ENCODE results near the gene SPTBN1. TPM values are rescaled to one million over a fixed set of nuclear protein-coding genes. Genes with fewer than 3 reads are reported as not detected.

Gene SPTBN1
- total RNA-seq, 1 donor from 2014 or later = 214 TPM

DNA sequence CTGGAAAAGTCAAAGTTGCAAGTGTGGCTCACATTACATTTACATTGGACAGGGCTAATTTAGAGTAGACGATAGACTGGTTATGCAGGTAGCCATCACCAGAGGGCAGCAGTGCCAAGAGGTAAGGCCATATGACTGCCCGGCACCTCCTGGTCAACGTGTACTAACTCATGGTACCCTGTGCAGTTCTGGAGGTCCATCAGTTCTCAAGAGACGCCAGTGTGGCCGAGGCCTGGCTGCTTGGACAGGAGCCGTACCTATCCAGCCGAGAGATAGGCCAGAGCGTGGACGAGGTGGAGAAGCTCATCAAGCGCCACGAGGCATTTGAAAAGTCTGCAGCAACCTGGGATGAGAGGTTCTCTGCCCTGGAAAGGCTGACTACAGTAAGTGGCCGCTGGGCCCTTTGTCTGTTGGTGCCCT lies 201.5 kb downstream of the SPTBN1 start:
- DNase-seq (ENCODE audit: extremely low spot score, unreplicated experiment) = no peak
- H3K36me3 Mint-ChIP-seq = peaks cover 52% of the 10 kb centered on the region
- TF ChIP-seq, protein P1, sequence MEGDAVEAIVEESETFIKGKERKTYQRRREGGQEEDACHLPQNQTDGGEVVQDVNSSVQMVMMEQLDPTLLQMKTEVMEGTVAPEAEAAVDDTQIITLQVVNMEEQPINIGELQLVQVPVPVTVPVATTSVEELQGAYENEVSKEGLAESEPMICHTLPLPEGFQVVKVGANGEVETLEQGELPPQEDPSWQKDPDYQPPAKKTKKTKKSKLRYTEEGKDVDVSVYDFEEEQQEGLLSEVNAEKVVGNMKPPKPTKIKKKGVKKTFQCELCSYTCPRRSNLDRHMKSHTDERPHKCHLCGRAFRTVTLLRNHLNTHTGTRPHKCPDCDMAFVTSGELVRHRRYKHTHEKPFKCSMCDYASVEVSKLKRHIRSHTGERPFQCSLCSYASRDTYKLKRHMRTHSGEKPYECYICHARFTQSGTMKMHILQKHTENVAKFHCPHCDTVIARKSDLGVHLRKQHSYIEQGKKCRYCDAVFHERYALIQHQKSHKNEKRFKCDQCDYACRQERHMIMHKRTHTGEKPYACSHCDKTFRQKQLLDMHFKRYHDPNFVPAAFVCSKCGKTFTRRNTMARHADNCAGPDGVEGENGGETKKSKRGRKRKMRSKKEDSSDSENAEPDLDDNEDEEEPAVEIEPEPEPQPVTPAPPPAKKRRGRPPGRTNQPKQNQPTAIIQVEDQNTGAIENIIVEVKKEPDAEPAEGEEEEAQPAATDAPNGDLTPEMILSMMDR (conservative IDR thresholded peaks at IDR 0.05) = peak; percentile 76
- H3K4me3 Mint-ChIP-seq = no peak overlapping the region
- H3K4me1 Mint-ChIP-seq (ENCODE audit: unreplicated experiment) = no peaks in the 10 kb centered on the region
- peak overlapping the region; percentile 75 for H3K27ac Mint-ChIP-seq
- no peaks in the 10 kb centered on the region for H3K9me3 Mint-ChIP-seq
- no peaks in the 10 kb centered on the region for H3K27me3 Mint-ChIP-seq

DNA sequence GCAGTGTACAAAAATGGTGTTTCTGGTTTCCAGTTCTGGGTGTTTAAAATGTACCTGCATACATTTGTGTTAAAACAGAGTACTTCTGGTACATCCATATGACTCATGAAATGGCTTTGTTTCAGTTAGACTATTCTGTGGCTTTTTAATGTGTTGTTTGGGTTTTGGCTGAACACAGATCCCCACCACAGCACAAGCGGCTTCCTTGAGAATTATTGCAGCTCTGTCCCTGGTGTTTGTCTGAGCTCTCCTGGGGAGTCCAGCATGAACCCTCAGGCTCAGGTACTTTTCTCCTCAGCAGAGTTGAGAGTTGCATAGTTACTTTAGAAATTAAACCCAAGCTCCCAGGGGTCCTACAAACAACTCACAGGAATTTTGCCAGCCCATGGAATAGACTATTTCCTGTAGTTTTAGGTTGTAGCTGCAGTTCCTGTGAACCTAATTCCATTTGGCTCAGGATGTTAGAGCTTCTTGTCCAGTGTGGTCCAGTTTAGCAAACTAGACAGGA lies 202.5 kb downstream of the SPTBN1 start:
- H3K27me3 Mint-ChIP-seq = no peaks in the 10 kb centered on the region
- H3K4me3 Mint-ChIP-seq = no peak overlapping the region
- H3K4me1 Mint-ChIP-seq (ENCODE audit: unreplicated experiment) = no peaks in the 10 kb centered on the region
- H3K27ac Mint-ChIP-seq = no peak overlapping the region
- DNase-seq (ENCODE audit: extremely low spot score, unreplicated experiment) = no peak
- H3K36me3 Mint-ChIP-seq = peaks cover 51% of the 10 kb centered on the region
- no peaks in the 10 kb centered on the region for H3K9me3 Mint-ChIP-seq
- TF ChIP-seq, protein P1 (conservative IDR thresholded peaks at IDR 0.05) = no peak

DNA sequence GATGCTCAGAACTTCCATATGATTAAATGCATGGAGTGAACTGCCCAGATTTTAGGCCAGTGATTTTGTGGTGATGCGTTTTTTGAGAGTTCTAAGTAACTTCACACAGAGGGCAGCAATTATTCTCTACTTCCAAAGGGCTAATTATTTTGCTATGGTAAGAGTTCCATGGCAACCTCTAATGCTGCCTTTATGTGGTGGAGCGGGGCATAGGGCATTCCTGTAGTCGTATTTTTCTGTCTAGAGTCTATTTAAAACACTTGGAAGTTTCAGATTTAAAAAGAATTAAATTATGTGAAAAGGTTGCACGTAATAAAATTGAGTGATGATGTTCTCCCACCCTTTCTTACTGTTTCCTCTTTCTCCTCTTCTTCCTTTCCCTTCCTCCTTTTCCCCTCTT lies 203.4 kb downstream of the SPTBN1 start:
- H3K36me3 Mint-ChIP-seq = peaks cover 58% of the 10 kb centered on the region
- DNase-seq (ENCODE audit: extremely low spot score, unreplicated experiment) = no peak
- no peak overlapping the region for H3K4me3 Mint-ChIP-seq
- H3K9me3 Mint-ChIP-seq = no peaks in the 10 kb centered on the region
- TF ChIP-seq, protein P1 (conservative IDR thresholded peaks at IDR 0.05) = no peak
- no peaks in the 10 kb centered on the region for H3K27me3 Mint-ChIP-seq
- H3K27ac Mint-ChIP-seq = no peak overlapping the region
- no peaks in the 10 kb centered on the region for H3K4me1 Mint-ChIP-seq (ENCODE audit: unreplicated experiment)

- no peaks in the 10 kb centered on the region for H3K27me3 Mint-ChIP-seq
- no peak overlapping the region for H3K27ac Mint-ChIP-seq
- TF ChIP-seq, protein P1 (conservative IDR thresholded peaks at IDR 0.05) = no peak
- H3K36me3 Mint-ChIP-seq = peaks cover 61% of the 10 kb centered on the region
- no peaks in the 10 kb centered on the region for H3K9me3 Mint-ChIP-seq
- no peak for DNase-seq (ENCODE audit: extremely low spot score, unreplicated experiment)
- no peak overlapping the region for H3K4me3 Mint-ChIP-seq
- peaks cover 6% of the 10 kb centered on the region for H3K4me1 Mint-ChIP-seq (ENCODE audit: unreplicated experiment)
Observed at GRCh38 chr2:54660752-54661151, 204.6 kb downstream of the SPTBN1 start.

DNA sequence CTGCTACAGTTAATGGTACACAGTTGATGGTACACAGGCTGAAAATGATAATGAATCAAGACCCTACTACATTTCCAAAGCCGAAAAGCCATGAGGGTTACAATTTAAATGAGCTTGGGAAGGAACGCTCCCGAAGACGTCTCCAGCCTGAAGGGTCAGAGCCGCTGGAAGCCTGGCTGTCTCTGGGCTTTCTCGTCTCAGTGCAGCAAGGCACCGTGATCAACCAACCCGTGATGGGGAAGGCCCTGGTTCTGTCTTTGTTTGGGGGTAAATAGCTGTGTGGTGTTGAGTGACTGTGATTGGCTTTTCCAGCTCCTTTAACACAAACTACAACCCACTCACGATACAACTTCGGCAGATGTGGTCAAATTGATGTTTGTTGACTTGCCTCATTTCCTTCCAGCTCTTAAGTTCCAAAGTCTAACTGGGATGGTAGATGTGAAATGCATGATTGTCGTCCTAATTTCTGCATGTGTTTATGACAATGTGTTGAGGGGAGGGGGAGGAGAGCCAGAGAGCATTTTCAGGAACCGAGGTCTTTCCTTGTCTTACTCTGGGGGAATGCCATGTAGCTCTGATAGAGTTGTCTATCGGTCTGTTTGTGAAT lies 207.4 kb downstream of the SPTBN1 start:
- Mint-ChIP-seq H3K27ac (no peak overlapping the region), H3K4me3 (no peak overlapping the region), H3K27me3 (no peaks in the 10 kb centered on the region)

More for the DNA sequence above, 207.4 kb downstream of the SPTBN1 start:
- H3K36me3 Mint-ChIP-seq = peaks cover 67% of the 10 kb centered on the region
- DNase-seq (ENCODE audit: extremely low spot score, unreplicated experiment) = no peak
- TF ChIP-seq, protein P1 (conservative IDR thresholded peaks at IDR 0.05) = no peak
- H3K9me3 Mint-ChIP-seq = no peaks in the 10 kb centered on the region
- H3K4me1 Mint-ChIP-seq (ENCODE audit: unreplicated experiment) = peaks cover 18% of the 10 kb centered on the region

All from type B pancreatic cell (in vitro differentiated cells).